GM21390 (cell line): ENCODE measurements around the gene MORN1.

Experiments
- ATAC-seq: cut with Tn5 transposase; IDR thresholded peaks from one replicate; pipeline ENCODE4 v1.9.1; 2021; ENCODE audit not compliant: unreplicated experiment

Gene MORN1

GRCh38 chr1:2323451-2323974, 67.8 kb downstream of the MORN1 start:
- no peak for ATAC-seq

GRCh38 chr1:2322581-2323211, 68.7 kb downstream of the MORN1 start:
- ATAC-seq = no peak

- no peak for ATAC-seq
Observed at GRCh38 chr1:2322065-2322571, 69.2 kb downstream of the MORN1 start.

- no peak for ATAC-seq
Observed at GRCh38 chr1:2320760-2321667, 70.3 kb downstream of the MORN1 start.

- ATAC-seq = no peak
Observed at GRCh38 chr1:2320006-2320405, 71.3 kb downstream of the MORN1 start.

GRCh38 chr1:2319291-2319690, 72.1 kb downstream of the MORN1 start:
- ATAC-seq = no peak

GRCh38 chr1:2318314-2319278, 72.8 kb downstream of the MORN1 start:
- ATAC-seq = no peak

GRCh38 chr1:2317230-2318065, 73.9 kb downstream of the MORN1 start:
- ATAC-seq = no peak

- no peak for ATAC-seq
Observed at GRCh38 chr1:2316451-2316961, 74.8 kb downstream of the MORN1 start.

GRCh38 chr1:2315674-2316450, 75.5 kb downstream of the MORN1 start:
- ATAC-seq = no peak

GRCh38 chr1:2314803-2315673, 76.3 kb downstream of the MORN1 start:
- no peak for ATAC-seq

- no peak for ATAC-seq
Observed at GRCh38 chr1:2314273-2314802, 77.0 kb downstream of the MORN1 start.

GRCh38 chr1:2313651-2314261, 77.6 kb downstream of the MORN1 start:
- ATAC-seq = no peak

GRCh38 chr1:2312515-2313301, 78.6 kb downstream of the MORN1 start:
- no peak for ATAC-seq

- ATAC-seq = no peak
Observed at GRCh38 chr1:2312160-2312514, 79.2 kb downstream of the MORN1 start.

- no peak for ATAC-seq
Observed at GRCh38 chr1:2311184-2312032, 79.9 kb downstream of the MORN1 start.
